ENCODE data around the gene ZNF438.

DNA sequence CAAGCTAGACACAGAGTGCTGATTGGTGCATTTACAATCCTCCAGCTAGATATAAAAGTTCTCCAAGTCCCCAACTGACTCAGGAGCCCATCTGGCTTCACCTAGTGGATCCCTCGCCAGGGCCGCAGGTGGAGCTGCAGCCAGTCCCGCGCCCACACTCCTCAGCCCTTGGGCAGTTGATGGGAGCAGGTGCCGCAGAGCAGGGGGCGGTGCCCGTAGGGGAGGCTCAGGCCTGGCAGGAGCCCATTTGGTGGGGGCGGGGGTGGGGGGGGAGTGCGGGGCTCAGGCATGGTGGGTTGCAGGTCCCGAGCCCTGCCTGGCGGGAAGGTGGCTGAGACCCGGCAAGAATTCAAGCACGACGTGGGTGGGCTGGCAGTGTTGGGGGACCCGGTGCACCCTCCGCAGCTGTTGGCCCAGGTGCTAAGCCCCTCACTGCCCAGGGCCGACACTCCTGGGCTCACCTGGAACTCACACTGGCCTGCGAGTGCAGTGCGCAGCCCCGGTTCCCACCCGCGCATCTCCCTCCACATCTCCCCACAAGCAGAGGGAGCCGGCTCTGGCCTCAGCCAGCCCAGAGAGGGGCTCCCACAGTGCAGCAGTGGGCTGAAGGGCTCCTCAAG, 101.7 kb downstream of the ZNF438 start:
- TF ChIP-seq, protein P1, sequence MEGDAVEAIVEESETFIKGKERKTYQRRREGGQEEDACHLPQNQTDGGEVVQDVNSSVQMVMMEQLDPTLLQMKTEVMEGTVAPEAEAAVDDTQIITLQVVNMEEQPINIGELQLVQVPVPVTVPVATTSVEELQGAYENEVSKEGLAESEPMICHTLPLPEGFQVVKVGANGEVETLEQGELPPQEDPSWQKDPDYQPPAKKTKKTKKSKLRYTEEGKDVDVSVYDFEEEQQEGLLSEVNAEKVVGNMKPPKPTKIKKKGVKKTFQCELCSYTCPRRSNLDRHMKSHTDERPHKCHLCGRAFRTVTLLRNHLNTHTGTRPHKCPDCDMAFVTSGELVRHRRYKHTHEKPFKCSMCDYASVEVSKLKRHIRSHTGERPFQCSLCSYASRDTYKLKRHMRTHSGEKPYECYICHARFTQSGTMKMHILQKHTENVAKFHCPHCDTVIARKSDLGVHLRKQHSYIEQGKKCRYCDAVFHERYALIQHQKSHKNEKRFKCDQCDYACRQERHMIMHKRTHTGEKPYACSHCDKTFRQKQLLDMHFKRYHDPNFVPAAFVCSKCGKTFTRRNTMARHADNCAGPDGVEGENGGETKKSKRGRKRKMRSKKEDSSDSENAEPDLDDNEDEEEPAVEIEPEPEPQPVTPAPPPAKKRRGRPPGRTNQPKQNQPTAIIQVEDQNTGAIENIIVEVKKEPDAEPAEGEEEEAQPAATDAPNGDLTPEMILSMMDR (IDR thresholded peaks at IDR 0.05; ENCODE audit: insufficient read depth, low read length), result no peak
- no peak for TF ChIP-seq GABPA (IDR thresholded peaks at IDR 0.05; ENCODE audit: low read depth)
